Stimulated activated CD8-positive, alpha-beta memory T cell treated with anti-CD3 and anti-CD28 coated beads, Interleukin-2, amount 100 ng/mL, for 48 hours (primary cell): ENCODE measurements around the gene CREM.

Experiments
- DNase-seq, 2 donors: peaks; one replicate each; pipeline ENCODE4 v3.0.0-alpha.2; 2020; ENCODE audit warnings: low read depth in 2 of 2

Gene CREM

DNA sequence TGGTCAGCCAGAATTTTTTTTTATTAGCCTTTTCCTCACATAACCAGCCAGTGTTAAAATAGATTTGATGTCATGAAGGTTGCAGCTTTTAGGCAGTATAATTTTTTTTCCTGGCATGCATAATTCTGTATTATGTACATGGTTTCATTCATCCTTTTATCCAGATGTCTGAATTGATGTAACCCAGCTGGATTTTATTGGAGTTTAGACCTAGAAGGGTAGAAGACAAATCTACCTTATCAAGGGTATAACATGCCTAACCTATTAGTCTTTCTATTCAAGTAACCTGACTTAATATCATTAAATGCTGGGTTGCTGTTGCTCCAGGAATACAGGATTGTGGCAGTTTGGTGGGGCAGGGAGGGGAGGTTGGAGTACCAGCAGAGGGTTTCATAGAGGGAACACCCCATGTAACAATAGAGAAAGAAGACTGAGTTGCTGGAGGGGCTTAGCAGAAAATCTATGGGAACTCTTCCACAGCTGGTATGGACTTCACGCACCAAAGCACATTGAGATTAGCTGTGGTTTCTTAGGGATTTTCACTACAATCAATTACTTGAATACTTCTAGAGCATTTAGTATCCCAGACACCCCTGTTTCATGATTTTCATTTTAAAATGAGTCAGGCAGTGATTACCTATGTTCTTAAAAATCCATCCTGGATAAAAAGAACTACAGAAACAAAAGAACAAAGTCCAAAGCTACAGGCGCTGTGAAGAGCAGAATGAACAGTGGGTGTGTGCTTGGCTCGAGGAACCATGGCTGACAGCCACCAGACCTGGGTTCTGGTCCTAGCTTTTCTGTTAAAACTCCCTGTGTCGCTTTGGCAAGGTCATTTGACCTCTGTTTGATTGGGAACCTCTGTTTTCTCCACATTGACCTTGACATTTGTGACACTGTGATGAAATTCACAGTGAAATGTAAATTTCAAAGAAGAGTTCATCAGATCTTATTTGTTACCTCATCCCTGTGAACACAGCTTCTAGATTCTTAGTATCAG is 93.5 kb downstream of the CREM start:
- DNase-seq: no peak

DNA sequence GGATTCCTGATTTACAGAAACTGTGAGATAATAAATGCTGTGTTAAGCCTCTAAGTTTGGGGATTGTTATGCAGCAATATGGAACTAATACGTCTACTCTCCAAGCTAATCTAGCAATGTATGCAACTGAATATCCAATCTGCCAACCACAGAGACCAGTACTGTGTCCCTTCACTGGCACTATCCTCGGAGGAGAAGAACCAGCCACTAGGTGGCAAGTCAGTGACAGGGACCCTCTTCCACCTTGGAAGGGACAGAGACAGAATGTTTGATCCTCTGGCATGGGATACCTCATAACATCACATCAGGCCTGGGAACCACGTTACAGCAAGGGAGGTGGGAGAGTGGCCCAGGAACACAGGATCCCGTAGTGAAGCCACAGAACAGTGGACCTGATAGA is 96.4 kb downstream of the CREM start:
- DNase-seq: no peak

- no peak for DNase-seq
These were observed 97.5 kb downstream of the CREM start for GRCh38 chr10:35224045-35224740.

- no peak for DNase-seq
These were observed 98.6 kb downstream of the CREM start for GRCh38 chr10:35225204-35225603.

- no peak for DNase-seq
These were observed 99.9 kb downstream of the CREM start for GRCh38 chr10:35226507-35226906.

GRCh38 chr10:35228058-35228457 is 101.4 kb downstream of the CREM start:
- DNase-seq: no peak

- DNase-seq: no peak
These were observed 105.0 kb downstream of the CREM start for GRCh38 chr10:35231646-35232045.

DNA sequence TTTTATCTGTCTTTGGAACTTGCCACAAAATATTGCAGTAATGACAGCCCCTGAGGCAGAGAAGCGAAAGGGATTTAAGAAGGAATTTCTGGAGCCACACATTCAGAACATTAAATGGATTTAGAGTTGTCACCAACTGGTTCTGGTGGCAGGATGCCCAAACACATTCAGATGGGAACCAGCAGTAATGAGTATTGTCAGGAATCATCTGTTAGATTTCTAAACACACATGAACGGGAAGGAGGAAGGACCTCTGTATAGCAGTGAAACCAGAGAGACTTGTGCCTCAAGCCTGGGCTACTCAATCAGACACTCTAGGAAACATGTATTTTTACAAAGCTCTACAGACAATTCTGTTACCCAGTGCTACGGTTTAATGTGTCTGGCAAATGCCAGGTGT is 105.9 kb downstream of the CREM start:
- DNase-seq: no peak

GRCh38 chr10:35234073-35234472 is 107.4 kb downstream of the CREM start:
- no peak for DNase-seq

GRCh38 chr10:35236739-35237138 is 110.1 kb downstream of the CREM start:
- DNase-seq: no peak

- DNase-seq: no peak
These were observed 111.3 kb downstream of the CREM start for GRCh38 chr10:35237766-35238512.

DNA sequence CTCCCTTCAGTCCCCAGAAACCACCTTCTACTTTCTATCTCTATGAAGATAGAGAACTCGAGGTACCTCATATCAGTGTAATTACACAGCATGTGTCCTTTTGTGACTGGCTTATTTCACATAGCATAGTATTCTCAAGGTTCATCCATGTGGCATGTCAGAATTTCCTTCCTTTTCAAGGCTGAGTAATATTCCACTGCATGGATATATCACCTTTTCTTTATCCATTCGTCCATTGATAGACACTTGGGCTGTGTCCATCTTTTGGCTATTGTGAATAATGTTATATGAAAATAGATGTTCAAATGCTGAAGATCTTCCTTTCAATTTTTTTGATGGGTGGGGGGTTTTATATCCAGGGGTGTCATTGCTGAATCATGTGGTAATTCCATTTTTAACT is 117.9 kb downstream of the CREM start:
- no peak for DNase-seq

GRCh38 chr10:35246770-35247343 is 120.2 kb downstream of the CREM start:
- no peak for DNase-seq

DNA sequence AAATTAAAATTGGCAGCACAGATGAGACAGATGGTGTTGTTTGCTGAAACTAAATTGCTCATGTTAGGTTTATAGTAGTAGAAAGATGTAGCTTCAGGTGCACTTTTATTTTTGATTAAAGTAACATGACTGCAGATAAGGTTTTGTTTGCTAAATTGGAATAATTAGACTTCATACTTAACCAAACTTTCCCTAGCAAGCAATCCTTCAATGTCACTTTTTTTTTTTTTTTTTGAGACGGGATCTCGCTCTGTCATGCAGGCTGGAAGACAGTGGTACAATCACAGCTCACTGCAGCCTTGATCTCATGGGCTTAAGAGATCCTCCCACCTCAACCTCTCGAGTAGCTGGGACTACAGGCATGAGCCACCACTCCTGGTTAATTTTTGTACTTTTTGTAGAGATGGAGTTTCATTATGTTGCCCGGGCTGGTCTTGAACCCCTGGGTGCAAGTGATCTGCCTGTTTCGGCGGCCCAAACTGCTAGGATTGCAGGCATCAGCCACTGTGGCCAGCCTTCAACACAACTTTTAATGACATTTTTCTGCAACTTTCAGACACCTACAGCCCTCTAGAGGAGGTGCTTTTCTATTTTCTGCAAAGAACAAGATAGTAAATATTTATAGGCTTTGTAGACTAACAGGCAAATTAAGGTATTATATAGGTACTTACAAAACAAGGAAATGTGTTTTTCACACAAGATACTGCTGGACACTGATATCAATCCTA is 124.9 kb downstream of the CREM start:
- DNase-seq: no peak

GRCh38 chr10:35257057-35257983 is 130.7 kb downstream of the CREM start:
- no peak for DNase-seq

DNA sequence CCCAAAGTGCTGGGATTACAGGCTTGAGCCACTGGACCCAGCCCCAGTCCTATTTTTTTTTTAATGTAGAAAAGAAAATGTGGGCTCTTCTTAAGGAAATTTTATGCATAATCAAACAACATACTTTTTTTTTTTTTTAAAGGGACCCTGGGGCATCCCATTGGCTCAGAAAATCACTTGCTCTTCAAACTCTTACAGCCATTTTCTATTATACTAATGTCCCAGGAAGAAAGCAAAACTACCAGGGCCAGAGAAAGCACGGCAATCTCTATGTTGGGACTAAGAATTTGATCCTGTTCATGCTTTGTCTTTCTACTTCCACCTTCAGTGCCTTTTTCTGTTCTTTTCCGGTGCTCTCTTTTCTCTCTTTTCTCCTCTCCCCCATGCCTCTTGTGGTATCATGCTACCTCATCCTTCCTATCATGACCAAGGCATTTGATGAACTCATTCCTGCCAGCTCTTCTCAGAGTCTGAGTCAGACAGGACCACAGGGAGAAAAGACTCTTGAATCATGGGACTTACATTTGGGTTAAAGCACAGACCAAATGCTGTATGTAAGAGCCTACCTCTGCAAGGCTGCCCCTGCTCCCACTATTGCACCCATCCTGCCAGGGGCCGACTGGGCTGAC is 133.2 kb downstream of the CREM start:
- DNase-seq: no peak

DNA sequence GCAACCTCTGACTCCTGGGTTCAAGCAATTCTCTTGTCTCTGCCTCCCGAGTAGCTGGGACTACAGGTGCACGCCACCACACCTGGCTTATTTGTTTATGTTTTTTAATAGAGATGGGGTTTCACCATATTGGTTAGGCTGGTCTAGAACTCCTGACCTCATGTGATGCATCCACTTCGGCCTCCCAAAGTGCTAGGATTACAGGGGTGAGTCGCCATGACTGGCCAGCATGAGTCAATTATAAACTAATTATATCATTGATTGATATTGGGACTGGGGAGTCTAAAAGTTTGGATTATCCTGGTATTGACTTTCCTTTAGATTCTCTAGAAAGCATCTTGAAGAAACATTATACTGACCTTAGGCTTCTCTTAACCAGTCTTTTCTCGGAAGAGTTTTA is 135.8 kb downstream of the CREM start:
- no peak for DNase-seq
